ENCODE results near the gene CEP112. TPM values are rescaled to one million over a fixed set of nuclear protein-coding genes. Genes with fewer than 3 reads are reported as not detected.

CEP112 gene
- polyA plus RNA-seq, 1 donor from 2014 or later = 6.0 TPM

DNA sequence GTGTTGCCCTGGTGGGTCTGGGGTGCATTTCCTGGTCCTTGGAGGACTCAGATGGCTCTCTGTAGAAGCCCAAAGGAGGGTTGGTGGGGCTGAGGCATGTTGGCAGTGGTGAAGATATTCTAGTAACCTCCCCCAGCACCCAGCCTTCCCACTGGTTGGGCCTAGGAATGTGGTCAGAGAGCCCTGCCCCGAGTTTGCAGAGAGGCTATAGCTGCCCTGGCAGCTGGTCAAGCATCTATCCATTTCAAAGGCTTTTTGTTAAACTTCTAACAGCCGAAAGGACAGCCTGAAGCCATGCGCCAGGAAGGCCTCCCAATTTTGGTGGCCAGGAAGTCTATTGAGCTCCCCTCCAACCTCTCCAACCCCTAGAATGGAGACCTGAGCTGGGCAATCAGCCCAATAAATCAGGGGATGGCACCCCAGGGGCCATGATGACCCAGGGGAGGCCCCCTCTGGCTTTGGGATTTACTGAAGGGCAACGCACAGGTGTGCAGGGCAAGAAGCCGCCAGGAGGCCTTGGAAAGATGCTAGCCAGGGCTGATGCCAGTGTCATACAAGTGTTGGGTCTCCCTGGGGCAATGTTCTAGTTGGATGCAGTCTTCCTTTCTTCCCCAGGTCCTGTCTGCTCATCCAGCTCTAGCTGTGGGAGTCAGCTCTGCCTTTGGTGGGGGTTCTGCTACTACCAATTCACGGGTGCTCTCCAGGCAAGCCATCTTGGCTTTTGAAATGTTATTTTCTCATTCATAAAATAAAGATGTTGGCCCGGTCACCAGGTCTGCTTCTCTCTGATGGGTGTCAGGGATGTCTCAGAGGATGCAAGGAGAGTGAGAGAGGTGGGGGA, 599.6 kb downstream of the CEP112 start:
- Histone ChIP-seq H4K20me1 (ENCODE audit: insufficient read depth) (no peaks in the 10 kb centered on the region), H3K9ac (ENCODE audit: low read length) (no peak overlapping the region), H3K9me2 (ENCODE audit: insufficient read depth, low read length) (no peaks in the 10 kb centered on the region), H3K36me3 (ENCODE audit: insufficient read depth, low read length) (no peaks in the 10 kb centered on the region), H3K27me3 (ENCODE audit: insufficient read depth, low read depth, low read length) (no peaks in the 10 kb centered on the region), H3K27ac (ENCODE audit: low read length) (no peak overlapping the region), H3K79me2 (replicated peaks; ENCODE audit: insufficient read depth, low read length) (no peaks in the 10 kb centered on the region), H3K4me2 (ENCODE audit: low read length) (no peak overlapping the region), H3K4me3 (ENCODE audit: low read length) (no peak overlapping the region), H3F3A (ENCODE audit: insufficient read depth, low read length, poor library complexity, severe bottlenecking) (no peaks in the 10 kb centered on the region), H3K9me3 (ENCODE audit: low read length) (no peaks in the 10 kb centered on the region), H2AFZ (ENCODE audit: low read depth, low read length) (no peak overlapping the region)
- TF ChIP-seq, protein P1, sequence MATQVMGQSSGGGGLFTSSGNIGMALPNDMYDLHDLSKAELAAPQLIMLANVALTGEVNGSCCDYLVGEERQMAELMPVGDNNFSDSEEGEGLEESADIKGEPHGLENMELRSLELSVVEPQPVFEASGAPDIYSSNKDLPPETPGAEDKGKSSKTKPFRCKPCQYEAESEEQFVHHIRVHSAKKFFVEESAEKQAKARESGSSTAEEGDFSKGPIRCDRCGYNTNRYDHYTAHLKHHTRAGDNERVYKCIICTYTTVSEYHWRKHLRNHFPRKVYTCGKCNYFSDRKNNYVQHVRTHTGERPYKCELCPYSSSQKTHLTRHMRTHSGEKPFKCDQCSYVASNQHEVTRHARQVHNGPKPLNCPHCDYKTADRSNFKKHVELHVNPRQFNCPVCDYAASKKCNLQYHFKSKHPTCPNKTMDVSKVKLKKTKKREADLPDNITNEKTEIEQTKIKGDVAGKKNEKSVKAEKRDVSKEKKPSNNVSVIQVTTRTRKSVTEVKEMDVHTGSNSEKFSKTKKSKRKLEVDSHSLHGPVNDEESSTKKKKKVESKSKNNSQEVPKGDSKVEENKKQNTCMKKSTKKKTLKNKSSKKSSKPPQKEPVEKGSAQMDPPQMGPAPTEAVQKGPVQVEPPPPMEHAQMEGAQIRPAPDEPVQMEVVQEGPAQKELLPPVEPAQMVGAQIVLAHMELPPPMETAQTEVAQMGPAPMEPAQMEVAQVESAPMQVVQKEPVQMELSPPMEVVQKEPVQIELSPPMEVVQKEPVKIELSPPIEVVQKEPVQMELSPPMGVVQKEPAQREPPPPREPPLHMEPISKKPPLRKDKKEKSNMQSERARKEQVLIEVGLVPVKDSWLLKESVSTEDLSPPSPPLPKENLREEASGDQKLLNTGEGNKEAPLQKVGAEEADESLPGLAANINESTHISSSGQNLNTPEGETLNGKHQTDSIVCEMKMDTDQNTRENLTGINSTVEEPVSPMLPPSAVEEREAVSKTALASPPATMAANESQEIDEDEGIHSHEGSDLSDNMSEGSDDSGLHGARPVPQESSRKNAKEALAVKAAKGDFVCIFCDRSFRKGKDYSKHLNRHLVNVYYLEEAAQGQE (IDR thresholded peaks at IDR 0.05; ENCODE audit: borderline replicate concordance) = no peak
- TF ChIP-seq POLR2AphosphoS5 (IDR thresholded peaks at IDR 0.05) = no peak
- TF ChIP-seq RAD21 (conservative IDR thresholded peaks at IDR 0.05) = no peak
- no peak for TF ChIP-seq TAF1 (IDR thresholded peaks at IDR 0.05; ENCODE audit: low read depth)
- TF ChIP-seq MXI1 (conservative IDR thresholded peaks at IDR 0.05; ENCODE audit: poor library complexity, severe bottlenecking) = no peak
- TF ChIP-seq, protein P2, sequence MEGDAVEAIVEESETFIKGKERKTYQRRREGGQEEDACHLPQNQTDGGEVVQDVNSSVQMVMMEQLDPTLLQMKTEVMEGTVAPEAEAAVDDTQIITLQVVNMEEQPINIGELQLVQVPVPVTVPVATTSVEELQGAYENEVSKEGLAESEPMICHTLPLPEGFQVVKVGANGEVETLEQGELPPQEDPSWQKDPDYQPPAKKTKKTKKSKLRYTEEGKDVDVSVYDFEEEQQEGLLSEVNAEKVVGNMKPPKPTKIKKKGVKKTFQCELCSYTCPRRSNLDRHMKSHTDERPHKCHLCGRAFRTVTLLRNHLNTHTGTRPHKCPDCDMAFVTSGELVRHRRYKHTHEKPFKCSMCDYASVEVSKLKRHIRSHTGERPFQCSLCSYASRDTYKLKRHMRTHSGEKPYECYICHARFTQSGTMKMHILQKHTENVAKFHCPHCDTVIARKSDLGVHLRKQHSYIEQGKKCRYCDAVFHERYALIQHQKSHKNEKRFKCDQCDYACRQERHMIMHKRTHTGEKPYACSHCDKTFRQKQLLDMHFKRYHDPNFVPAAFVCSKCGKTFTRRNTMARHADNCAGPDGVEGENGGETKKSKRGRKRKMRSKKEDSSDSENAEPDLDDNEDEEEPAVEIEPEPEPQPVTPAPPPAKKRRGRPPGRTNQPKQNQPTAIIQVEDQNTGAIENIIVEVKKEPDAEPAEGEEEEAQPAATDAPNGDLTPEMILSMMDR (IDR thresholded peaks at IDR 0.05; ENCODE audit: poor library complexity, severe bottlenecking) = no peak
- no peak for TF ChIP-seq EP300 (conservative IDR thresholded peaks at IDR 0.05; ENCODE audit: poor library complexity, severe bottlenecking)
- TF ChIP-seq SMC3 (conservative IDR thresholded peaks at IDR 0.05; ENCODE audit: poor library complexity) = no peak
- TF ChIP-seq EZH2 (IDR thresholded peaks at IDR 0.05; ENCODE audit: borderline replicate concordance, insufficient read depth, low read length, poor library complexity, severe bottlenecking) = no peak

DNA sequence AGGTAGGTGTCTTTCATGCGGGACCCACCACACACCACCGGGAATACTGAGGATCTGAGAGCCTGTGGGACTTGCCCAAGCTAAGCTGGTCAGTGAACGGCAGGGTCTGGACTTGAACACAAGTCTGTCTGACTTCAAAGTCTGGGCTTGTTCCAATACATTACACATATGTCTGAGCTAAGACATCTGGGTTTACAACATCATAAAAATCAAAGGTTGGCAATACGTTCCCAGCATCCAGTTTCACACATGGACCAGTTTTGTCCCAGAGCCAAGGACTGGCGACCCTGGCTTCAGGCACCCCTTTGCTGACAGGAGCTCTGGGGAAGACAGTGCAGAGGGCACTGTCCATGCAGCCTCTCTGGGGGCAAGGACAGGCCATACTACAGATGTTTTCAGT, 602.6 kb downstream of the CEP112 start:
- no peaks in the 10 kb centered on the region for H3K79me2 ChIP-seq (replicated peaks; ENCODE audit: insufficient read depth, low read length)
- no peaks in the 10 kb centered on the region for H3K36me3 ChIP-seq (ENCODE audit: insufficient read depth, low read length)
- no peak overlapping the region for H3K4me3 ChIP-seq (ENCODE audit: low read length)
- H3K9me2 ChIP-seq (ENCODE audit: insufficient read depth, low read length) = no peaks in the 10 kb centered on the region
- no peaks in the 10 kb centered on the region for H3F3A ChIP-seq (ENCODE audit: insufficient read depth, low read length, poor library complexity, severe bottlenecking)
- H3K27me3 ChIP-seq (ENCODE audit: insufficient read depth, low read depth, low read length) = no peaks in the 10 kb centered on the region
- H2AFZ ChIP-seq (ENCODE audit: low read depth, low read length) = no peak overlapping the region
- no peak overlapping the region for H3K27ac ChIP-seq (ENCODE audit: low read length)
- no peaks in the 10 kb centered on the region for H4K20me1 ChIP-seq (ENCODE audit: insufficient read depth)
- no peak overlapping the region for H3K4me2 ChIP-seq (ENCODE audit: low read length)
- TF ChIP-seq TAF1 (IDR thresholded peaks at IDR 0.05; ENCODE audit: low read depth) (no peak), EZH2 (IDR thresholded peaks at IDR 0.05; ENCODE audit: borderline replicate concordance, insufficient read depth, low read length, poor library complexity, severe bottlenecking) (no peak), POLR2AphosphoS5 (IDR thresholded peaks at IDR 0.05) (no peak), MXI1 (conservative IDR thresholded peaks at IDR 0.05; ENCODE audit: poor library complexity, severe bottlenecking) (no peak), RAD21 (conservative IDR thresholded peaks at IDR 0.05) (no peak), SMC3 (conservative IDR thresholded peaks at IDR 0.05; ENCODE audit: poor library complexity) (no peak)
- TF ChIP-seq, protein P2 (IDR thresholded peaks at IDR 0.05; ENCODE audit: poor library complexity, severe bottlenecking) = no peak
- TF ChIP-seq, protein P1 (IDR thresholded peaks at IDR 0.05; ENCODE audit: borderline replicate concordance) = no peak
- H3K9ac ChIP-seq (ENCODE audit: low read length) = no peak overlapping the region
- H3K9me3 ChIP-seq (ENCODE audit: low read length) = no peaks in the 10 kb centered on the region

Measured in neural cell (in vitro differentiated cells).